A549 treated with RU486 at 1 μM for 4 hours (cell line): ENCODE measurements around the gene ATRAID. TPM values are rescaled to one million over a fixed set of nuclear protein-coding genes. Genes with fewer than 3 reads are reported as not detected.

Experiments
- total RNA-seq: library from RNA; stranded (reverse); fragments of 200-300 nt; extraction: Qiagen RNA extraction; gene quantifications from 5 replicates; pipeline ENCODE4 v1.2.3, GENCODE V29; 2022; ENCODE audit warnings: low read depth

Gene ATRAID
- 207 to 224 TPM (median 215 TPM) in 5 replicates for total RNA-seq

GRCh38 chr2:27211943-27212625 lies at the start of gene ATRAID, which contains the start of gene SLC5A6:
Gene ATRAID (plus strand): TSS chr2:27212041. CDS start chr2:27212369, 328 bp downstream.
Gene SLC5A6 (minus strand): TSS chr2:27212268. CDS start chr2:27207650, 4,618 bp downstream.

DNA sequence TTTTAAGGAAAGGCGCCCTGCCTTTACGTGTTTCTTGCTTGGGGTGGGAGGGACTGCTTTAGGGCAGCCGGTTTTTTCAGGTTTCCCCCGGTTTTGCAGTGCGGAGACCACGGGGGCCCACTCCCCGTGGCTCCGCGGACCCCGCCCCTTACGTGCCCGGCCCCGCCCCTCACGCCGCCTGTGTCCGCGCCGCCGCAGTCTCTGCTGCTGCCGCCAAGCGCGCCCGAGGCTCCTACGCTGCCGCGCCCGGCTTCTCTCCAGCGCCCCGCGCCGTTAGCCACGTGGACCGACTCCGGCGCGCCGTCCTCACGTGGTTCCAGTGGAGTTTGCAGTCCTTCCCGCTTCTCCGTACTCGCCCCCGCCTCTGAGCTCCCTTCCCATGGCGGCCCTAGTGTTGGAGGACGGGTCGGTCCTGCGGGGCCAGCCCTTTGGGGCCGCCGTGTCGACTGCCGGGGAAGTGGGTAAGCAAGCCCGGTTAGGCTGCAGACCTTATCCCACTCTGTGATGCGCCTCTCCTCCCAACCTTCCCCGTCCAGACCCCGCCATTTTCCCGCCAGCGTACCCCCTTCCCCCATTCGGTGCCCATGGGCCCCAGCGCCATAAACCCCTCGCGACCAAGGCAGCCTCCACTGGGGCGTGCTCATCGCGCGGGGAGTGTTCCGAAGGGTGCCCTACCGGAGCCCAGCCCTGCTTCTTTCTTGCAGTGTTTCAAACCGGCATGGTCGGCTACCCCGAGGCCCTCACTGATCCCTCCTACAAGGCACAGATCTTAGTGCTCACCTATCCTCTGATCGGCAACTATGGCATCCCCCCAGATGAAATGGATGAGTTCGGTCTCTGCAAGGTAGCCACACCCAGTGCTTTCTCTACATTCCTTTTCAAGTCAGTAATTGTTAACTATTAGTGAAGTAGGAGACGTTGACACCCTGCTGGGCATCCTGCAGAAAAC lies 5.6 kb downstream of the ATRAID start, which contains the start of gene CAD:
CAD (plus strand) TSS at position 197 of the 949 bp plus-strand sequence; CDS start at position 380, 183 bp downstream.

GRCh38 chr2:27262379-27263286 lies 50.8 kb downstream of the ATRAID start, which contains the start of gene SLC30A3:
Gene SLC30A3 (minus strand): TSS chr2:27263047. CDS start chr2:27262906, 141 bp downstream.

Other genes starting within 250 kb of the ATRAID start
- 12.3 to 16.4 TPM (median 14.0 TPM) in 5 replicates for gene MAPRE3, start 241.4 kb upstream of the ATRAID start, total RNA-seq
- gene TMEM214, start 179.1 kb upstream of the ATRAID start, total RNA-seq = 52.2 to 69.6 TPM (median 67.5 TPM) in 5 replicates
- gene AGBL5, start 160.4 kb upstream of the ATRAID start, total RNA-seq = 29.3 to 32.7 TPM (median 31.2 TPM) in 5 replicates
- gene OST4, start 140.4 kb upstream of the ATRAID start, total RNA-seq = 547 to 603 TPM (median 568 TPM) in 5 replicates
- gene EMILIN1, start 133.4 kb upstream of the ATRAID start, total RNA-seq = 0.33 to 0.69 TPM (median 0.57 TPM) in 5 replicates
- 6.9 to 9.7 TPM (median 8.9 TPM) in 5 replicates for gene KHK, start 125.3 kb upstream of the ATRAID start, total RNA-seq
- 7.3 to 9.3 TPM (median 8.3 TPM) in 5 replicates for gene CGREF1, start 92.9 kb upstream of the ATRAID start, total RNA-seq
- 0.75 to 1.5 TPM (median 1.3 TPM) in 5 replicates for gene ABHD1, start 88.2 kb upstream of the ATRAID start, total RNA-seq
- gene PREB, start 77.4 kb upstream of the ATRAID start, total RNA-seq = 46.4 to 65.5 TPM (median 62.6 TPM) in 5 replicates
- not detected in 5 replicates for gene PRR30, start 72.6 kb upstream of the ATRAID start, total RNA-seq
- gene TCF23, start 63.0 kb upstream of the ATRAID start, total RNA-seq = not detected in 5 replicates
- gene SLC5A6, start 227 bp downstream of the ATRAID start, total RNA-seq = 64.9 to 70.5 TPM (median 69.7 TPM) in 5 replicates
- 50.1 to 70.8 TPM (median 60.1 TPM) in 5 replicates for gene CAD, start 5.3 kb downstream of the ATRAID start, total RNA-seq
- gene SLC30A3, start 51.0 kb downstream of the ATRAID start, total RNA-seq = 2.5 to 3.8 TPM (median 3.8 TPM) in 5 replicates
- gene DNAJC5G, start 63.4 kb downstream of the ATRAID start, total RNA-seq = not detected in 5 replicates
- 0.46 to 0.95 TPM (median 0.48 TPM) in 5 replicates for gene TRIM54, start 70.4 kb downstream of the ATRAID start, total RNA-seq
- gene UCN, start 96.4 kb downstream of the ATRAID start, total RNA-seq = 0.71 to 2.2 TPM (median 1.8 TPM) in 5 replicates
- gene MPV17, start 111.1 kb downstream of the ATRAID start, total RNA-seq = 69.2 to 99.8 TPM (median 85.7 TPM) in 5 replicates
- gene GTF3C2, start 144.7 kb downstream of the ATRAID start, total RNA-seq = 55.1 to 68.3 TPM (median 62.9 TPM) in 5 replicates
- gene EIF2B4, start 158.3 kb downstream of the ATRAID start, total RNA-seq = 52.9 to 65.7 TPM (median 58.5 TPM) in 5 replicates
- gene SNX17, start 158.6 kb downstream of the ATRAID start, total RNA-seq = 126 to 150 TPM (median 142 TPM) in 5 replicates
- 9.6 to 15.2 TPM (median 13.8 TPM) in 5 replicates for gene ZNF513, start 168.7 kb downstream of the ATRAID start, total RNA-seq
- 171 to 187 TPM (median 176 TPM) in 5 replicates for gene PPM1G, start 197.6 kb downstream of the ATRAID start, total RNA-seq
- 125 to 139 TPM (median 132 TPM) in 5 replicates for gene NRBP1, start 216.6 kb downstream of the ATRAID start, total RNA-seq
- gene KRTCAP3, start 230.3 kb downstream of the ATRAID start, total RNA-seq = 0.66 to 1.1 TPM (median 0.73 TPM) in 5 replicates